ENCODE data around the gene RNASEH2B.

DNA sequence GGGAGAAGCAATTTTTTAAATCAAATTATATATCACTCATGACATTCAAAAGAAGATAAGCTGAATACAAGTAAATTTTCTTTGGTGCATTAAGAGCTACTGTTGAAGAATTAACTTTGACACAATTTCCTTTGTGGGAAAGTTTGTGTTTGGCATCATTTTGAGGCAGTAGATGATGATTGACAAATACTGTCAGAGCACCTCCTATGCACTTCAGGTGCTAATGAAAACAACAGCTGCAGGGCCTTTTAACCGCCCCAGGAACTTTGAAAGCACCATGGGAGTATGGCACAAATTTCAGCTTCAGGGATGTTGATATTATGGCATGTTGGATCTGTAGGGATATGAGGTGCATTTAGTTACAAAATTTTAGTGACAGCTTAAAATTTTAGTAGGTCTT, 45.1 kb upstream of the RNASEH2B start:
- TF ChIP-seq, protein P1, sequence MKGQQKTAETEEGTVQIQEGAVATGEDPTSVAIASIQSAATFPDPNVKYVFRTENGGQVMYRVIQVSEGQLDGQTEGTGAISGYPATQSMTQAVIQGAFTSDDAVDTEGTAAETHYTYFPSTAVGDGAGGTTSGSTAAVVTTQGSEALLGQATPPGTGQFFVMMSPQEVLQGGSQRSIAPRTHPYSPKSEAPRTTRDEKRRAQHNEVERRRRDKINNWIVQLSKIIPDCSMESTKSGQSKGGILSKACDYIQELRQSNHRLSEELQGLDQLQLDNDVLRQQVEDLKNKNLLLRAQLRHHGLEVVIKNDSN (CRISPR knock-in tag; IDR thresholded peaks at IDR 0.05) = no peak
- TF ChIP-seq ZNF138 (CRISPR knock-in tag; conservative IDR thresholded peaks at IDR 0.05) (no peak), CBFB (CRISPR knock-in tag; IDR thresholded peaks at IDR 0.05; ENCODE audit: low read depth) (no peak), TCF7 (CRISPR knock-in tag; IDR thresholded peaks at IDR 0.05; ENCODE audit: low read depth) (no peak), CREB1 (CRISPR knock-in tag; IDR thresholded peaks at IDR 0.05) (no peak), ZBTB21 (CRISPR knock-in tag; IDR thresholded peaks at IDR 0.05; ENCODE audit: borderline replicate concordance) (no peak), RELA (CRISPR knock-in tag; IDR thresholded peaks at IDR 0.05; ENCODE audit: borderline replicate concordance) (no peak)
- TF ChIP-seq, protein P2, sequence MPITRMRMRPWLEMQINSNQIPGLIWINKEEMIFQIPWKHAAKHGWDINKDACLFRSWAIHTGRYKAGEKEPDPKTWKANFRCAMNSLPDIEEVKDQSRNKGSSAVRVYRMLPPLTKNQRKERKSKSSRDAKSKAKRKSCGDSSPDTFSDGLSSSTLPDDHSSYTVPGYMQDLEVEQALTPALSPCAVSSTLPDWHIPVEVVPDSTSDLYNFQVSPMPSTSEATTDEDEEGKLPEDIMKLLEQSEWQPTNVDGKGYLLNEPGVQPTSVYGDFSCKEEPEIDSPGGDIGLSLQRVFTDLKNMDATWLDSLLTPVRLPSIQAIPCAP (CRISPR knock-in tag; IDR thresholded peaks at IDR 0.05) = no peak
- TF ChIP-seq, protein P3, sequence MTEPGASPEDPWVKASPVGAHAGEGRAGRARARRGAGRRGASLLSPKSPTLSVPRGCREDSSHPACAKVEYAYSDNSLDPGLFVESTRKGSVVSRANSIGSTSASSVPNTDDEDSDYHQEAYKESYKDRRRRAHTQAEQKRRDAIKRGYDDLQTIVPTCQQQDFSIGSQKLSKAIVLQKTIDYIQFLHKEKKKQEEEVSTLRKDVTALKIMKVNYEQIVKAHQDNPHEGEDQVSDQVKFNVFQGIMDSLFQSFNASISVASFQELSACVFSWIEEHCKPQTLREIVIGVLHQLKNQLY (CRISPR knock-in tag; IDR thresholded peaks at IDR 0.05) = no peak
- TF ChIP-seq, protein P4, sequence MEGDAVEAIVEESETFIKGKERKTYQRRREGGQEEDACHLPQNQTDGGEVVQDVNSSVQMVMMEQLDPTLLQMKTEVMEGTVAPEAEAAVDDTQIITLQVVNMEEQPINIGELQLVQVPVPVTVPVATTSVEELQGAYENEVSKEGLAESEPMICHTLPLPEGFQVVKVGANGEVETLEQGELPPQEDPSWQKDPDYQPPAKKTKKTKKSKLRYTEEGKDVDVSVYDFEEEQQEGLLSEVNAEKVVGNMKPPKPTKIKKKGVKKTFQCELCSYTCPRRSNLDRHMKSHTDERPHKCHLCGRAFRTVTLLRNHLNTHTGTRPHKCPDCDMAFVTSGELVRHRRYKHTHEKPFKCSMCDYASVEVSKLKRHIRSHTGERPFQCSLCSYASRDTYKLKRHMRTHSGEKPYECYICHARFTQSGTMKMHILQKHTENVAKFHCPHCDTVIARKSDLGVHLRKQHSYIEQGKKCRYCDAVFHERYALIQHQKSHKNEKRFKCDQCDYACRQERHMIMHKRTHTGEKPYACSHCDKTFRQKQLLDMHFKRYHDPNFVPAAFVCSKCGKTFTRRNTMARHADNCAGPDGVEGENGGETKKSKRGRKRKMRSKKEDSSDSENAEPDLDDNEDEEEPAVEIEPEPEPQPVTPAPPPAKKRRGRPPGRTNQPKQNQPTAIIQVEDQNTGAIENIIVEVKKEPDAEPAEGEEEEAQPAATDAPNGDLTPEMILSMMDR (IDR thresholded peaks at IDR 0.05) = no peak
- TF ChIP-seq, protein P5, sequence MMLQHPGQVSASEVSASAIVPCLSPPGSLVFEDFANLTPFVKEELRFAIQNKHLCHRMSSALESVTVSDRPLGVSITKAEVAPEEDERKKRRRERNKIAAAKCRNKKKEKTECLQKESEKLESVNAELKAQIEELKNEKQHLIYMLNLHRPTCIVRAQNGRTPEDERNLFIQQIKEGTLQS (CRISPR knock-in tag; conservative IDR thresholded peaks at IDR 0.05) = no peak
- TF ChIP-seq, protein P6, sequence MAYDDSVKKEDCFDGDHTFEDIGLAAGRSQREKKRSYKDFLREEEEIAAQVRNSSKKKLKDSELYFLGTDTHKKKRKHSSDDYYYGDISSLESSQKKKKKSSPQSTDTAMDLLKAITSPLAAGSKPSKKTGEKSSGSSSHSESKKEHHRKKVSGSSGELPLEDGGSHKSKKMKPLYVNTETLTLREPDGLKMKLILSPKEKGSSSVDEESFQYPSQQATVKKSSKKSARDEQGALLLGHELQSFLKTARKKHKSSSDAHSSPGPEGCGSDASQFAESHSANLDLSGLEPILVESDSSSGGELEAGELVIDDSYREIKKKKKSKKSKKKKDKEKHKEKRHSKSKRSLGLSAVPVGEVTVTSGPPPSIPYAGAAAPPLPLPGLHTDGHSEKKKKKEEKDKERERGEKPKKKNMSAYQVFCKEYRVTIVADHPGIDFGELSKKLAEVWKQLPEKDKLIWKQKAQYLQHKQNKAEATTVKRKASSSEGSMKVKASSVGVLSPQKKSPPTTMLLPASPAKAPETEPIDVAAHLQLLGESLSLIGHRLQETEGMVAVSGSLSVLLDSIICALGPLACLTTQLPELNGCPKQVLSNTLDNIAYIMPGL (CRISPR knock-in tag; IDR thresholded peaks at IDR 0.05) = no peak
- TF ChIP-seq, protein P7, sequence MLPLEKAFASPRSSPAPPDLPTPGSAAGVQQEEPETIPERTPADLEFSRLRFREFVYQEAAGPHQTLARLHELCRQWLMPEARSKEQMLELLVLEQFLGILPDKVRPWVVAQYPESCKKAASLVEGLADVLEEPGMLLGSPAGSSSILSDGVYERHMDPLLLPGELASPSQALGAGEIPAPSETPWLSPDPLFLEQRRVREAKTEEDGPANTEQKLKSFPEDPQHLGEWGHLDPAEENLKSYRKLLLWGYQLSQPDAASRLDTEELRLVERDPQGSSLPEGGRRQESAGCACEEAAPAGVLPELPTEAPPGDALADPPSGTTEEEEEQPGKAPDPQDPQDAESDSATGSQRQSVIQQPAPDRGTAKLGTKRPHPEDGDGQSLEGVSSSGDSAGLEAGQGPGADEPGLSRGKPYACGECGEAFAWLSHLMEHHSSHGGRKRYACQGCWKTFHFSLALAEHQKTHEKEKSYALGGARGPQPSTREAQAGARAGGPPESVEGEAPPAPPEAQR (CRISPR knock-in tag; IDR thresholded peaks at IDR 0.05) = no peak
- TF ChIP-seq, protein P8, sequence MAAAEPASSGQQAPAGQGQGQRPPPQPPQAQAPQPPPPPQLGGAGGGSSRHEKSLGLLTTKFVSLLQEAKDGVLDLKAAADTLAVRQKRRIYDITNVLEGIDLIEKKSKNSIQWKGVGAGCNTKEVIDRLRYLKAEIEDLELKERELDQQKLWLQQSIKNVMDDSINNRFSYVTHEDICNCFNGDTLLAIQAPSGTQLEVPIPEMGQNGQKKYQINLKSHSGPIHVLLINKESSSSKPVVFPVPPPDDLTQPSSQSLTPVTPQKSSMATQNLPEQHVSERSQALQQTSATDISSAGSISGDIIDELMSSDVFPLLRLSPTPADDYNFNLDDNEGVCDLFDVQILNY (CRISPR knock-in tag; IDR thresholded peaks at IDR 0.05) = no peak
